NCI-H2227 treated with DMSO at 0.1 percent for 48 hours (cell line): ENCODE results near the gene CALM3.
"Not testable (repeated sequence)": the region's sequence is repeated elsewhere in the genome, so short reads cannot be mapped to it uniquely, and the experiment has no call there.

Source experiments
- DNase-seq: peaks from one replicate; lab custom pipeline; 2025; lab: John Stamatoyannopoulos, UW

Gene CALM3

GRCh38 chr19:46601318-46602224 lies at the start of gene CALM3:
TSS of gene CALM3 (plus strand) at chr19:46601330. CDS start at chr19:46601435, 105 bp downstream.
- no peak for DNase-seq

DNA sequence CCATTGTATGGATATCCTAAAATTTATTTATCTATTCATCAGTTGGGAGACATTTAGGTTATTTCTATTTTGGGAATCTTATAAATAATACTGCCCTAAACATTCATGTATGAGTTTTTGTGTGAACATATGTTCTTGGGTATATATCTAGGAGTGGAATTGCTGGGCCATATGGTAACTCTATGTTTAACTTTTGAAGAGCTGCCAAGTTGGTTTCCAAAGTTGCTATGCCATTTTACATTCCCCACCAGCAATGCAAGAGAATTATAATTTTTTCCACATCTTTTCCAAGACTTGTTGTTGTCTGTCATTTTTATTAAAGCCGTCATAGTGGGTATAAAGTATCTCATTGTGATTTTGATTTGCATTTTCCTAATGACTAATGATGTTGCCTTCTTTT lies 48.2 kb upstream of the CALM3 start:
- DNase-seq: no peak

GRCh38 chr19:46554161-46554560 lies 47.0 kb upstream of the CALM3 start:
- DNase-seq: no peak

- no peak for DNase-seq
Observed at GRCh38 chr19:46555628-46556280, 45.4 kb upstream of the CALM3 start.

DNA sequence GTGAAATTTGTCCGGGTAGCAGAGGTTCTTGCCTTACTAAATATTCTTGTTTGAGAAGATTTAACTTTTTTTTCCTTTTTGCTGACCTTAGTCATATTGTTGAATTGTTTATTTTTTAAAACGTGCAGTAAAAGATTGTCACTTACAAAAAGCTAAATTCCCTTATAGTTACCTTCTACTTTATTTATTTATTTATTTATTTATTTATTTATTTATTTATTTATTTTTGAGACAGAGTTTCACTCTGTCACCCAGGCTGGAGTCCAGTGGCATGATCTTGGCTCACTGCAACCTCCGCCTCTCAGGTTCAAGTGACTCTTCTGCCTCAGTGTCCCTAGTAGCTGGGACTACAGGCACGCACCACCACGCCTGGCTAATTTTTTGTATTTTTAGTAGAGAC lies 44.7 kb upstream of the CALM3 start:
- DNase-seq: not testable (repeated sequence)

DNA sequence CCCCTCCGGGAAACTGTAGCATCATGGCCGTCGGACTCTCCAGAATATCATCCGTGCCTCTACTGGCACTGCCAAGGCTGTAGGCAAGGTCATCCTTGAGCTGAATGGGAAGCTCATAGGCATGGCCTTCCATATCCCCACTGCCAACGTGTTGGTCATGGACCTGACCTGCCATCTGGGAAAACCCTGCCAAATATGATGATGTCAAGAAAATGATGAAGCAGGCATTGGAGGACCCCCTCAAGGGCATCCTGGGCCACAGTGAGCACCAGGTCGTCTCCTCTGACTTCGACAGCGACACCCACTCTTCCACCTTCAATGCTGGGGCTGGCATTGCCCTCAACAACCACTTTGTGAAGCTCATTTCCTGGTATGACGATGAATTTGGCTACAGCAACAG lies 41.9 kb upstream of the CALM3 start:
- DNase-seq: no peak

GRCh38 chr19:46559675-46560074 lies 41.5 kb upstream of the CALM3 start:
- not testable (repeated sequence) for DNase-seq

- DNase-seq: no peak
Observed at GRCh38 chr19:46564701-46565100, 36.4 kb upstream of the CALM3 start.

GRCh38 chr19:46571495-46571894 lies 29.6 kb upstream of the CALM3 start:
- DNase-seq: no peak

DNA sequence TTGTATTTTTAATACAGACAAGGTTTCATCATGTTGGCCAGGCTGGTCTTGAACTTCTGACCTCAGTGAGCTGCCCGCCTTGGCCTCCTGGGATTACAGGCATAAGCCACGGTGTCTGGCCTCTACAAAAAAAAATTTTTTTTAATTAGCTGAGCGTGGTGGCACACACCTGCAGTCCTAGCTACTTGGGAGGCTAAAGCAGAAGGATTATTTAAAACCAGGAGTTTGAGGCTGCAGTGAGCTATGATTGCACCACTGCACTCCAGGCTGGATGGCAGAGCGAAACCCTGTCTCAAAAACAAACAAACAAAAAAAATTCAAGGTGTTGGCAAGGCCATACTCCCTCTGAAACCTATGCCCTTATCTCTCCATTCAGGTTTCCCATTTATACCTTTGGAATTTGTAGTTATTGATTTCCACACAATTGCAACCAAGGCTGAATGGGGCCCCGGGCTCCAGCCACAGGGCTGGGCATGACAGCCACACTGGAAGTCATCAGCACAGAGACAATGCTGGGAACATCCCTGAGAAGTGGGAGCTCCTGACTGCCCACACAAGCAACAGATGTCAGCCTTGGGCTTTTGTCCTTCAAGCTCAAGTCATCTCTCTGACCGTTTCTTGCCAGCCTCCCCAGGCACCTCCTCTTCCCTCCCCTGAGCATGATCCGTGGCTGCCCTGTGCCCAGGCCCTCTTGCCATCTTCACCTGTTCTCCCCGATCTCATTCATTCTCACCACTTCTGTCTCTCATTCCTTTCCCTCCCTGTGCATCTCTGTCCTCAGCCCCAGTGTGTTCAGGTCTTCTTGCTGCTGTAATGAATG lies 27.2 kb upstream of the CALM3 start:
- DNase-seq: no peak

- DNase-seq: peak; percentile 6
Observed at GRCh38 chr19:46574533-46574932, 26.6 kb upstream of the CALM3 start.

DNA sequence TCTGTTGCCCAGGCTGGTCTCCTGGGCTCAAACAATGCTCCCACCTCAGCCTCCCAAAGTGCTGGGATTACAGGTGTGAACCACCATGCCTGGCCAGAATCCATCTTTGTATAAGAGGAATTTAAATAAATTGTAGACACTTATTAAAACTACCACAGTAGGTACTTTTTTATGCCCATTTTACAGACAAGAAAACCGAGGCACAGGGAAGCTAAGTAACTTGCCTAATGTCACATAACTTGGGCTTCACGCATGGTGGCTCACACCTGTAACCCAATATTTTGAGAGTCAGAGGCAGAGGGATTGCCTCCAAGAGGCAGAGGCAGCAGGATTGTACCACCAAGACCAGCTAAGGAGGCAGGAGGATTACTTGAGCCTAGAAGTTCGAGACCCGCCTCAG lies 22.7 kb upstream of the CALM3 start:
- DNase-seq: no peak

GRCh38 chr19:46579361-46579879 lies 21.7 kb upstream of the CALM3 start:
- DNase-seq: peak; percentile 16

GRCh38 chr19:46580247-46580646 lies 20.9 kb upstream of the CALM3 start:
- DNase-seq: no peak

- DNase-seq: no peak
Observed at GRCh38 chr19:46585539-46585938, 15.6 kb upstream of the CALM3 start.

DNA sequence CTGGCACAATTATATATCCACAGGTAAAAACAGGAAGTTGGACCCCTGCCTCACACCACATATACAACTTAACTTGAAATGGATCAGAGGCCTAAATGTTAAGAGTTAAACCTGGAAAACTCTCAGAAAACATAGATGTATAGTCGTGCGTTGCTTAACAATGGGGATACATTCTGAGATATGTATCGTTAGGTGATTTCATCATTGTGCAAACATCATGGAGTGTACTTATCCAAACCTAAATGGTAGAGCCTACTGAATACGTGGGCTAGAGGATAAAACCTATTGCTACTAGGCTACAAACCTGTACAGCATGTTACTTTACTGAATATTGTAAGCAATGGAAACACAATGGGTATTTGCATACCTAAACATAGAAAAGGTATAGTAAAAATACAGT lies 14.8 kb upstream of the CALM3 start:
- DNase-seq: no peak

DNA sequence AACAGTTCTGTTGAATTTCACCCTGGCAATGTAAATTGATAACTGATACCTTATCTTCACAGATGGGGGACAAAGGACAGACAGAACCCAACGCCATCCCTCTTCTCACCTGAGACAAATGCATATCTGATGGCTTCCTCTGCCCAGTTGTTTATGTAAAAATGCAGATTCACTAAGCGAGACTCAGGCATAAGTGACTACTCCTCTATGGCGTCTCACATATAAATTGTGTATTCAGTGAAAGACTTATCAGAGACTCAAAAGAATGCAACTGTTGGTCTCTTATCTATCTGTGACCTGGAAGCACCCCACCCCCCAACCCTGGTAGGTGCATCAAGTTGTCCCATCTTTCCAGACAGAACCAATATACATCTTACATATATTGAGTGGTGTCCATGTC lies 13.3 kb upstream of the CALM3 start:
- DNase-seq: no peak

DNA sequence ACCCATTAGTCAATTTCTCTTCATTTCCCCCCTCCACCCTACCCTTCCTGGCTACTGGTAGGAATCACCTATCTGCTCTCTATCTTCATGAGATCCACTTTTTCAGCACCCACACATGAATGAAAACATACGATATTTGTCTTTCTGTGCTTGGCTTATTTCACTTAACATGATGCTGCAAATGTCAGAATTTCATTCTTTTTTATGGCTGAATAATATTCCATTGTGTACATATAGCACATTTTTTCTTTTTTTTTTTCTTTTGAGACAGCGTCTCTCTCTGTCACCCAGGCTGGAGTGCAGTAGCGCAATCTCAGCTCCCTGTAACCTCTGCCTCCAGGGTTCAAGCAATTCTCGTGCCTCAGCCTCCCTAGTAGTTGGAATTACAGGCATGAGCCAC lies 9.9 kb upstream of the CALM3 start:
- no peak for DNase-seq

DNA sequence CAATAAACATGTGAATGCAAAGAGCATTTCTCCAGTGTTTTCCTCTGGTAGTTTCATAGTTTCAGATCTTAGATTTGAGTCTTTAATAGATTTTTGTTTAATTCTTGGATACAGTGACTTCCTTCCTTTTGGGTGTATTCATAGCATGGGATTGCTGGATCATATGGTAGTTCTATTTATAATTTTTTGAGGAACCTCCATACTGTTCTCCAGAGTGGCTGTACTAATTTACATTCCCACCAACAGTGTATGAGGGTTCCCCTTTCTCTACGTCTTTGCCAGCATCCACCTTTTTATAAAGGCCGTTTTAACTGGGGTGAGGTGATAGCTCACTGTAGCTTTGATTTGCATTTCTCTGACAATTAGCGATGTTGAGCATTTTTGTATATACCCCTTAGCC lies 9.3 kb upstream of the CALM3 start:
- no peak for DNase-seq

DNA sequence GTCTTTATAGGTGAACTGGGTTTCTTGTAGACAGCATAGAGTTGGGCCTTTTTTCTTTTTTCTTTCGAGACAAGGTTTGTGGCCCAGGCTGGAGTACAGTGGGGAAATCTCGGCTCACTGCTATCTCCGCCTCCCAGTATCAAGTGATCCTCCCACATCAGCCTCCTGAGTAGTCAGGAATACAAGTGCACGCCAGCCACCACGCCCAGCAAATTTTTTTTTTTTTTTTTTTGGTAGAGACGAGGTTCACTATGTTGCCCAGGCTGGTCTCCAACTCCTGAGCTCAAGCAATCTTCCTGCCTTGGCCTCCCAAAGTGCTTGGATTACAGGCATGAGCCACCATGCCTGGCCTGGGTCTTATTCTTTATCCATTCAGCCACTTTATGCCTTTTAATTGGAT lies 5.1 kb upstream of the CALM3 start:
- DNase-seq: no peak

DNA sequence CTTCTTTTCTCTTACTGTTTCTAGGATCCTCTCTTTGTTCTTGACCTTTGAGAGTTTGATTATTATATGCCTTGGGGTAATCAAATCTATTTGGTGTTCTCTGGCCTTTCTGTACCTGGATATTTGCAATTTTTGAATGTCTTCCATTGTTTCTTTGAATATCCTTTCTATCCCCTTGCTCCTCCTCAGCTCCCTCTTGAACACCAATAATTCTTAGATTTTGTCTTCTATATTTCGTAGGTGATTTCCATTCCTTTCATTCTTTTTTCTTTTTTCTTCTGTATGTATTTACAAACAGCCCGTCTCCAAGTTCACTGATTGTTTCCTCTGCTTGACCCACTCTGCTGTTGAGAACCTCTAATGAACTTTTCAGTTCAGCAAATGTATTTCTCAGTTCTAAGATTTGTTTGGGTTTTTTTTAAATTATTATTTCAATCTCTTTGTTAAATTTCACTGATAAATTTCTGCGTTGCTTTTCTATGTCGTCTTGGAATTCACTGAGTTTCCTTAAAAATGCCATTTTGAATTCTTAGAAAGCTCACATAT lies 2.7 kb upstream of the CALM3 start:
- no peak for DNase-seq
